Subcutaneous adipose tissue (tissue), 4 donors: Measurements from ENCODE around the gene CUEDC1. TPM values are rescaled to one million over a fixed set of nuclear protein-coding genes. Genes with fewer than 3 reads are reported as not detected.

Experiments
- CTCF ChIP-seq: fragments of 450-650 bp; IDR thresholded peaks from one replicate; pipeline ENCODE4 v1.5.1; 2016; ENCODE audit warnings: low read depth, mild to moderate bottlenecking, control low read depth, antibody characterized with exemption, moderate library complexity
- total RNA-seq, 4 donors: library from RNA; depleted of rRNA; stranded (reverse); fragments of >200 nt; gene quantifications; one replicate each; pipeline ENCODE4 v1.1.0, GENCODE V29; 2016

CUEDC1 gene
- total RNA-seq, 4 donors from 2014 or later, result 18.0 to 22.5 (median 21.1) TPM

GRCh38 chr17:57984261-57984890 is 29.2 kb upstream of the CUEDC1 start:
- no peak for TF ChIP-seq CTCF

GRCh38 chr17:57983446-57983845 is 28.2 kb upstream of the CUEDC1 start:
- no peak for TF ChIP-seq CTCF

GRCh38 chr17:57982452-57983170 is 27.4 kb upstream of the CUEDC1 start:
- no peak for TF ChIP-seq CTCF

GRCh38 chr17:57980522-57980921 is 25.3 kb upstream of the CUEDC1 start:
- TF ChIP-seq CTCF, result no peak

- TF ChIP-seq CTCF, result no peak
Observed at GRCh38 chr17:57979076-57979475, 23.9 kb upstream of the CUEDC1 start.

GRCh38 chr17:57976594-57976993 is 21.4 kb upstream of the CUEDC1 start:
- TF ChIP-seq CTCF, result no peak

GRCh38 chr17:57975044-57975443 is 19.8 kb upstream of the CUEDC1 start:
- no peak for TF ChIP-seq CTCF
